ENCODE results near the gene KRTAP10-10.

KRTAP10-10 gene

GRCh38 chr21:44686000-44686781 is 49.0 kb downstream of the KRTAP10-10 start:
- Mint-ChIP-seq H3K4me3 (no peak overlapping the region), H3K27ac (no peak overlapping the region), H3K27me3 (peaks cover 7% of the 10 kb centered on the region), H3K4me1 (ENCODE audit: low read depth) (peaks cover 8% of the 10 kb centered on the region), H3K36me3 (ENCODE audit: low read depth) (no peaks in the 10 kb centered on the region), H3K9me3 (no peaks in the 10 kb centered on the region)
- no peak for DNase-seq

GRCh38 chr21:44686843-44687561 is 49.8 kb downstream of the KRTAP10-10 start:
- Mint-ChIP-seq H3K4me3 (no peak overlapping the region), H3K4me1 (ENCODE audit: low read depth) (peaks cover 16% of the 10 kb centered on the region), H3K9me3 (no peaks in the 10 kb centered on the region), H3K36me3 (ENCODE audit: low read depth) (no peaks in the 10 kb centered on the region), H3K27me3 (peaks cover 7% of the 10 kb centered on the region), H3K27ac (no peak overlapping the region)
- DNase-seq, result no peak

GRCh38 chr21:44687671-44688070 is 50.5 kb downstream of the KRTAP10-10 start:
- Mint-ChIP-seq H3K27ac (no peak overlapping the region), H3K4me1 (ENCODE audit: low read depth) (peaks cover 16% of the 10 kb centered on the region), H3K9me3 (peaks cover 4% of the 10 kb centered on the region), H3K36me3 (ENCODE audit: low read depth) (no peaks in the 10 kb centered on the region), H3K27me3 (peaks cover 7% of the 10 kb centered on the region), H3K4me3 (no peak overlapping the region)
- DNase-seq, result no peak

All from activated T-cell treated with anti-CD3 and anti-CD28 coated beads, Interleukin-2, amount 50 U/mL, for 24 hours (primary cell).